ENCODE results near the gene MSN.

Gene MSN

DNA sequence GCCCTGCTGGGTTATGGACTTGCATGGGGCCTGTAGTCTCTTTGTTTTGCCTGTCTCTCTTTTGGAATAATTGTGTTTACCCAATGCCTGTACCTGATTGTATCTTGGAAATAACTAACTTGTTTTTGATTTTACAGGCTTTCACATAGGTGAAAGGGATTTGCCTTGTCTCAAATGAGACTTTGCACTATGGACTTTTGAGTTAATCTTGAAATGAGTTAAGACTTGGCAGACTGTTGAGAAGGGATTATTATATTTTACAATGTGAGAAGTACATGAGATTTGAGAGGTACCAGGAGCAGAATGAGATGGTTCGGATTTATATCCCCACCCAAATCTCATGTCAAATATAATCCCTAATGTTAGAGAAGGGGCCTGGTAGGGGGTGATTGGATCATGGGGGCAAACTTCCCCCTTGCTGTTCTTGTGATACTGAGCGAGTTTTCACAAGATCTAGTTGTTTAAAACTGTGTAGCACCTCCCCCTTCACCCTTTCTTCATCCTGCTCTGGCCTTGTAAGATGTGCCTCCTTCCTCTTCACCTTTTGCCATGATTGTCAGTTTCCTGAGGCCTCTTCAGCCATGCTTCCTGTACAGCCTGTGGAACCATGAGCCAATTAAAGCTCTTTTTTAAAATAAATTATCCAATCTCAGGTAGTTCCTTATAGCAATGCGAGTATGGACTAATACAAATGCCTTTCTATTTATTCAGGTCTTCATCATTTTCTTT lies 102.3 kb downstream of the MSN start:
- no peak for DNase-seq
- H4K20me1 ChIP-seq (ENCODE audit: insufficient read depth, low read length), result no peaks in the 10 kb centered on the region
- no peak overlapping the region for H3K9ac ChIP-seq (ENCODE audit: low read depth, low read length)
- no peaks in the 10 kb centered on the region for H3K4me1 ChIP-seq (ENCODE audit: insufficient read depth, low read length)
- H3K79me2 ChIP-seq (ENCODE audit: insufficient read depth, low read length), result no peaks in the 10 kb centered on the region
- H3K4me2 ChIP-seq (ENCODE audit: insufficient read depth, low read length), result no peak overlapping the region
- TF ChIP-seq EZH2 (IDR thresholded peaks at IDR 0.05; ENCODE audit: borderline replicate concordance, low read depth, low read length, severe bottlenecking), result no peak
- no peak for TF ChIP-seq CTCF (IDR thresholded peaks at IDR 0.05; ENCODE audit: borderline replicate concordance, extremely low read depth, low read length, poor library complexity, severe bottlenecking)
- H3K4me3 ChIP-seq (ENCODE audit: low read depth in 1 of 2, low read length in 2 of 2), result no peak overlapping the region
- H3K27ac ChIP-seq (ENCODE audit: low read length), result no peak overlapping the region
- no peaks in the 10 kb centered on the region for H3K9me3 ChIP-seq (ENCODE audit: insufficient read depth, low read length, severe bottlenecking)
- ATAC-seq (ENCODE audit: insufficient read depth, low read depth), result no peak
- H2AFZ ChIP-seq (ENCODE audit: low read depth, low read length), result no peak overlapping the region
- no peaks in the 10 kb centered on the region for H3K27me3 ChIP-seq (ENCODE audit: insufficient read depth, low read length, poor library complexity)
- H3K36me3 ChIP-seq (ENCODE audit: insufficient read depth, low read length), result no peaks in the 10 kb centered on the region

GRCh38 chrX:65772842-65773241 lies 105.4 kb downstream of the MSN start:
- H3K27ac ChIP-seq (ENCODE audit: low read length), result no peak overlapping the region
- TF ChIP-seq CTCF (IDR thresholded peaks at IDR 0.05; ENCODE audit: borderline replicate concordance, extremely low read depth, low read length, poor library complexity, severe bottlenecking) (no peak), EZH2 (IDR thresholded peaks at IDR 0.05; ENCODE audit: borderline replicate concordance, low read depth, low read length, severe bottlenecking) (no peak)
- no peaks in the 10 kb centered on the region for H3K27me3 ChIP-seq (ENCODE audit: insufficient read depth, low read length, poor library complexity)
- H3K9me3 ChIP-seq (ENCODE audit: insufficient read depth, low read length, severe bottlenecking), result no peaks in the 10 kb centered on the region
- H3K36me3 ChIP-seq (ENCODE audit: insufficient read depth, low read length), result no peaks in the 10 kb centered on the region
- H3K4me2 ChIP-seq (ENCODE audit: insufficient read depth, low read length), result no peak overlapping the region
- peaks cover 10% of the 10 kb centered on the region for H3K4me1 ChIP-seq (ENCODE audit: insufficient read depth, low read length)
- no peak for ATAC-seq (ENCODE audit: insufficient read depth, low read depth)
- H3K4me3 ChIP-seq (ENCODE audit: low read depth in 1 of 2, low read length in 2 of 2), result no peak overlapping the region
- no peak overlapping the region for H2AFZ ChIP-seq (ENCODE audit: low read depth, low read length)
- no peaks in the 10 kb centered on the region for H3K79me2 ChIP-seq (ENCODE audit: insufficient read depth, low read length)
- no peak overlapping the region for H3K9ac ChIP-seq (ENCODE audit: low read depth, low read length)
- no peak for DNase-seq
- no peaks in the 10 kb centered on the region for H4K20me1 ChIP-seq (ENCODE audit: insufficient read depth, low read length)

GRCh38 chrX:65781845-65782244 lies 114.4 kb downstream of the MSN start:
- no peak for ATAC-seq (ENCODE audit: insufficient read depth, low read depth)
- H3K9ac ChIP-seq (ENCODE audit: low read depth, low read length), result no peak overlapping the region
- H3K36me3 ChIP-seq (ENCODE audit: insufficient read depth, low read length), result no peaks in the 10 kb centered on the region
- no peaks in the 10 kb centered on the region for H3K9me3 ChIP-seq (ENCODE audit: insufficient read depth, low read length, severe bottlenecking)
- TF ChIP-seq EZH2 (IDR thresholded peaks at IDR 0.05; ENCODE audit: borderline replicate concordance, low read depth, low read length, severe bottlenecking), result no peak
- no peak for TF ChIP-seq CTCF (IDR thresholded peaks at IDR 0.05; ENCODE audit: borderline replicate concordance, extremely low read depth, low read length, poor library complexity, severe bottlenecking)
- H3K4me3 ChIP-seq (ENCODE audit: low read depth in 1 of 2, low read length in 2 of 2), result no peak overlapping the region
- no peak overlapping the region for H2AFZ ChIP-seq (ENCODE audit: low read depth, low read length)
- H3K27me3 ChIP-seq (ENCODE audit: insufficient read depth, low read length, poor library complexity), result no peaks in the 10 kb centered on the region
- no peaks in the 10 kb centered on the region for H4K20me1 ChIP-seq (ENCODE audit: insufficient read depth, low read length)
- DNase-seq, result no peak
- no peak overlapping the region for H3K4me2 ChIP-seq (ENCODE audit: insufficient read depth, low read length)
- H3K79me2 ChIP-seq (ENCODE audit: insufficient read depth, low read length), result no peaks in the 10 kb centered on the region
- H3K27ac ChIP-seq (ENCODE audit: low read length), result no peak overlapping the region
- peaks cover 30% of the 10 kb centered on the region for H3K4me1 ChIP-seq (ENCODE audit: insufficient read depth, low read length)

All from DND-41 (cell line).